SK-MEL-5 (cell line): Measurements from ENCODE around the gene UTP3. TPM values are rescaled to one million over a fixed set of nuclear protein-coding genes. Genes with fewer than 3 reads are reported as not detected.
"Not testable (repeated sequence)": the region's sequence is repeated elsewhere in the genome, so short reads cannot be mapped to it uniquely, and the experiment has no call there.

Experiments
- DNase-seq: peaks from one replicate; pipeline ENCODE4 v3.0.0-alpha.2; 2016; ENCODE audit warnings: low read depth, low spot score
- in situ Hi-C: cut with HindIII; loops from 2 replicates; pipeline ENCODE4 v1.10.0; 2016; ENCODE audit warnings: low sequenced_read_pairs, high pct_unique_total_duplicates, low pct_unique_long_range_greater_than_20kb
- total RNA-seq: library from RNA; depleted of rRNA; stranded (reverse); fragments of >200 nt; shearing (Covaris generic); gene quantifications from 2 replicates; pipeline ENCODE4 v1.2.3, GENCODE V29; 2014

Gene UTP3
- total RNA-seq, 1 experiment from 2014 or later: 20.8 TPM

- in situ Hi-C loops: no loop called here
- DNase-seq: no peak
Measured at GRCh38 chr4:70709611-70710205, 21.4 kb downstream of the UTP3 start.

GRCh38 chr4:70711599-70711998 lies 23.3 kb downstream of the UTP3 start:
- in situ Hi-C loops: no loop called here
- DNase-seq: no peak

GRCh38 chr4:70712150-70712549 lies 23.8 kb downstream of the UTP3 start:
- no peak for DNase-seq
- in situ Hi-C loops: no loop called here

DNA sequence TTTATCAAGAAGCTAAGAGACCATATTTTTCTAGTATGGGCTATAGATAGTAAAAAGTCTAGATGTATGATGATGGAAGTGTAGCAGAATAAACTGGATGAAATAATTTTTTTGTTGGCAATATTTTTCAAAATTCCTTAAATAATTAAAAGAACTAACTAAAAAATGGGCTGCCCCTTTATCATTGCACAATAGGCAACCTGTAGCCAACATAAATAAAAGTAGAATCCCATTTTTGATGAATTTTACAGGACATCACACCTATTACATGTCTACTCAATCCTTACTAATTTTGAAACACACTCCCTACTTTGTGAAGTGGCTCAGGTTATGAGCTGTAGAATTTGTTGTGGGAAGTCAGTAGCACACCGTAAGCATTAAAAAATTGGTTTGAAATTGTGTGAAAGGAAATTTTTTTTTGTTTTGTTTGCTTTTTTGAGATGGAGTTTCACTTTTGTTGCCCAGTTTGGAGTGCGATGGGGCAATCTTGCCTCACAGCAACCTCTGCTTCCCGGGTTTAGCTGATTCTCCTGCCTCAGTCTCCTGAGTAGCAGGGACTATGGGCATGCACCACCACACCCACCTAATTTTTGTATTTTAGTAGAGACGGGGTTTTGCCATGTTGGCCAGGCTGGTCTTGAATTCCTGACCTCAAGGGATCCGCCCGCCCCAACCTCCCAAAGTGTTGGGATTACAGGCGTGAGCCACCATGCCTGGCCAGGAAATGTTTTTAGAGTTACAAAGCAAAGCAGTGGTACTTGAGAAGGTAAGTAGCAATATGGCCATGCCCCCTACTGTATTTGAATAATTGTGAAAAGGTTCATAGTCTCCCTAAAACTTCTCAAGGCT lies 24.5 kb downstream of the UTP3 start:
- in situ Hi-C loops: no loop called here

DNA sequence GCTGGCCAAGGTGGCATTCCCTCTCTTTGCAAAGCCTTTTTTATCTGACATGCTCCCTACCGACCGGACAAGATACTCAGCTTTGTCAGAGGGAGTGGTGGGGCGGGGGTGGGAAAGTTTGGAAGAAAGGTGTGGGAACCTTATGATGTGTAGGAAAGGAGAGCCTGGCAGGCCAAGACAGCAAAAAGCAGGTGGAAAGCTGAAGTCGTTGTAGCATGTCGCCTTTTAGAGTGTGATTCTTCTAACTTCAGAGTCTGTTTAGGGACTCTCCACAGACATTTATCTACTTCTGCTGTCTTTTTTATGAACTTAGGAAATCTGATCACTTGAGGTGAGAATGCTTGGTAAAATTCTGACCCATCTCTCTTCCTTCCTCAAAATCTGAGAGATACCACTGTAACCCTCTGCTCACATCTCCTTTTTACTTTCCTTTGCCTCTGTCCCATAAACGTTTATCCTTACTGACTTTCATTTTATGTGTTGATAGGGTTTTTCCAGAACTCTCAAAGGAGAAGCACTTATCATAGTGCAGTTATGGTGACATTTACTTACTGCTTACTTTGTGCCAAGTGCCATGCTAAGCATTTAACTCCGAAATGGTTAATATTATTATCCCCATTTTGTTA lies 25.2 kb downstream of the UTP3 start:
- in situ Hi-C loops: no loop called here
- no peak for DNase-seq

More for the DNA sequence above, 24.5 kb downstream of the UTP3 start:
- no peak for DNase-seq

DNA sequence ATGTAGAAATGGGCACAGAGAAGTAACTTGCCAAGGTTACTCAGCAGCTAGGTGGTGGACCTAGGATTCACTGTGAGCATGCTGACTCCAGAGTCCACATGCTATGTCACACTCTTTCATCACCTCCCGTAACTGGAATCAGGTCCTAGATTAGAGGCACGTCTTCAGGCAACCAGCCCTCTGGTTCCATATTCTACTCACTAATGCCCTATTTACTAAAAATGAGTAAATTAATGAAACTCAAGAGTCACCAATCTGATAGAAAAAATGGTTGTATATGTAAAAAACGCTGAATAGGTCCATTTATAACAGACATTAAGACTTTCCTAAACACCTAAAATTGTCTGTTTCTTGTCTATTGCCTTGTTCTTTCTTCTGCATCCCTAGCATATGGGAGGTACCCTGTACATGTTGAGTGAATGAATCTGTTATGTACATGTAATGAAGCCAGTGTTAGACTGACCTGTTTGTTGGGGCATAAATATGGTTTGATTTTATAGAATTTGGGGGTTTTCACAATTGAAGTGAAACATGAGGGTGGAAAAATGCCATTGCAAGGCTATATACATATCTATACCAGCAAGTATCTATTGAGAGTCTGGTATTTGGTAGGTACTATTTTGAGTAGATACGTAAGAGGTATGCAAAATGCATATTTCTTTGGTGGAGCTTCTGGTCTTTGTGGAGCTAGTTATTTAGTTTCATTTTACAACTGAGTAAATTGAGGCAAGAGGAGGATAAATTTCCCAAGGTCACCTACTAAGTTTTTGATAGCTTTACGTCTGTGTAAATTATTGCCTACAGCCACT lies 26.0 kb downstream of the UTP3 start:
- DNase-seq: no peak
- in situ Hi-C loops: no loop called here

GRCh38 chr4:70715097-70715496 lies 26.8 kb downstream of the UTP3 start:
- peak; percentile 23 for DNase-seq
- in situ Hi-C loops: no loop called here

GRCh38 chr4:70718811-70719604 lies 30.7 kb downstream of the UTP3 start:
- in situ Hi-C loops: no loop called here
- no peak for DNase-seq

DNA sequence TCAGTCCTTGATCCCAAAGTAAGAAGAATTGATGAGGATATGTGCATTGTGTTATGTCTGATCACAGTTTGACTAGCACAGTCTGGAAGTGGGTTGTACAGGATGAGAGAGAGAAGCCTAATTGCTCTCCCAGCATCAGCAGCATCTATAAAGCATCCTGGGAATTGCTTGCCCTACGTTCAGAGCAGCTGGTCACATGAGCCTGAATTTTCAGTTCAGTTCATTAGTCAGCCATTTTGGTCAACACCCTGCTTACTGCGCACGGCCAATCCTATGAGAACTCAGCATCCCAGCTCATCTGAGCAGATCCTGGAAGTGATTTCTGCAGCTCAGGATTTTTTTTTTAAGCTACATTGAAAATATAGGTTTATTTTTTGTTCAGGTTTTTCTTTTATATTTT lies 33.4 kb downstream of the UTP3 start, which contains the start of gene RUFY3:
Gene RUFY3 (plus strand): TSS at position 218 of the 400 bp plus-strand sequence. CDS start 610 bp downstream, outside the sequence.
- DNase-seq: peak; percentile 86
- in situ Hi-C loops: no loop called here

- DNase-seq: no peak
- in situ Hi-C loops: no loop called here
Measured at GRCh38 chr4:70722199-70722791, 34.0 kb downstream of the UTP3 start.

- DNase-seq: no peak
- in situ Hi-C loops: no loop called here
Measured at GRCh38 chr4:70724463-70724862, 36.1 kb downstream of the UTP3 start.

DNA sequence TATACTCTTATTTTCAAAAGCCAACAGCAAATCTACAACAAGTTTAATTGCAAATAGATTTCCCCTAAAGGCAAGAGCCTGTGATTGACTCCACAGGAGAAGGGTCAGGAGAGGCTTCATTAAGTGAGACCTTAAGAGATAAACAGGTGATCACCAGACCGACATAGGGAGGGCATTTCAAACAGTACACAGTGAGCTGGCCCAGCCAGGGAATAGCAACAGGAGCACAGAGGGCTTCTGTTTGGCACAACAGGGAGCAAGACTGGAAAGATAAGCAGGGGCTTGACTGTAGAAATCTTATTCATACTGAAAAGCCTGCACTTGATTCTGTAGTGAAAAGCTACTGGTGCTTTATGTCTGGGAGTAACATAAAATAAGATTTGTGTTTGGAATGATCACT lies 37.3 kb downstream of the UTP3 start:
- in situ Hi-C loops: no loop called here
- peak; percentile 75 for DNase-seq

DNA sequence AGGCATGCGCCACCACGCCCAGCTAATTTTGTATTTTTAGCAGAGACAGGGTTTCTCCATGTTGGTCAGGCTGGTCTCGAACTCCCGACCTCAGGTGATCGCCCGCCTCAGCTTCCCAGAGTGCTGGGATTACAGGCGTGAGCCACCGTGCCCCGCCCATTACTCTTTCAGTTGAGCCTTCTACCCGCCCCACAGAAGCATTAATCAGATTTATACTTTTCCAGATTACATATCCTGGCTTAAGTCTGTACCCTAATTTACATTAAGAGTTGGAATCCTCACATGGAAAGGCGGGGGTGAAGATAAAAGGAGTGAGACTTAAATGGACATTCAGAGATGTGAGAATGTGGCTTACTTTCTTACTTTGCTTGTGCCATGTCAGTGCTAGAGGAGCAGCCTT lies 38.2 kb downstream of the UTP3 start:
- in situ Hi-C loops, DNase-seq: not testable (repeated sequence)

DNA sequence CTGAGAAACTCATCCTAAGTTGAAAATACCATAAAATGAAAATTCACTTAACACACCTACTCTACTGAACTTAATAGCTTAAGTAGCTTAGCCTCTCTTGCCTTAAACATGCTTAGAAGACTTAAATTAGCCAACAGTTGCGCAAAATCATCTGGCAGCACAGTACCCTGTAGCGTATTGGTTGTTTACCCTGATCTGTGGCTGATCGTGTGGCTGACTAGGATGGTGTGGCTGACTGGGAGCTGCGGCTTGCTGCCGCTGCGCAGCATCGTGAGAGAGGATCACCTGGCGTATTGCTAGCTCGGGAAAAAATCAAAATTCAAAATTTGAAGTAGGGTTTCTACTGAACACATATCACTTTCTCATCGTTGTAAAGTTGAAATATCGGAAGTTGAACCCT lies 39.8 kb downstream of the UTP3 start:
- in situ Hi-C loops: no loop called here
- DNase-seq: no peak

DNA sequence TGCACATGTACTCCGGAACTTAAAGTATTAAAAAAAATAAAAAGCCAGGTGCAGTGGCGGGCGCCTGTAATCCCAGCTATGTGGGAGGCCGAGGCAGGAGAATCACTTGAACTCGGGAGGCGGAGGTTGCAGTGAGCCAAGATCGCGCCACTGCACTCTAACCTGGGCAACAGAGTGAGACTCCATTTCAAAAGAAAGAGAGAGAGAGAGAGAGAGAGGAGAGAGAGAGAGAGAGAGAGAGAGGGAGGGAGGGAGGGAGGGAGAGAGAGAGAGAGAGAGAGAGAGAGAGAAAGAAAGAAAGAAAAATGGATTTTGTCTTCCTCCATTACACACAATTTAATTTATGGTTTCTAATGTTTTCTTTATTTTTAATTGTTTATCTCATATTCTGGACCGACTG lies 44.5 kb downstream of the UTP3 start:
- DNase-seq, in situ Hi-C loops: not testable (repeated sequence)

DNA sequence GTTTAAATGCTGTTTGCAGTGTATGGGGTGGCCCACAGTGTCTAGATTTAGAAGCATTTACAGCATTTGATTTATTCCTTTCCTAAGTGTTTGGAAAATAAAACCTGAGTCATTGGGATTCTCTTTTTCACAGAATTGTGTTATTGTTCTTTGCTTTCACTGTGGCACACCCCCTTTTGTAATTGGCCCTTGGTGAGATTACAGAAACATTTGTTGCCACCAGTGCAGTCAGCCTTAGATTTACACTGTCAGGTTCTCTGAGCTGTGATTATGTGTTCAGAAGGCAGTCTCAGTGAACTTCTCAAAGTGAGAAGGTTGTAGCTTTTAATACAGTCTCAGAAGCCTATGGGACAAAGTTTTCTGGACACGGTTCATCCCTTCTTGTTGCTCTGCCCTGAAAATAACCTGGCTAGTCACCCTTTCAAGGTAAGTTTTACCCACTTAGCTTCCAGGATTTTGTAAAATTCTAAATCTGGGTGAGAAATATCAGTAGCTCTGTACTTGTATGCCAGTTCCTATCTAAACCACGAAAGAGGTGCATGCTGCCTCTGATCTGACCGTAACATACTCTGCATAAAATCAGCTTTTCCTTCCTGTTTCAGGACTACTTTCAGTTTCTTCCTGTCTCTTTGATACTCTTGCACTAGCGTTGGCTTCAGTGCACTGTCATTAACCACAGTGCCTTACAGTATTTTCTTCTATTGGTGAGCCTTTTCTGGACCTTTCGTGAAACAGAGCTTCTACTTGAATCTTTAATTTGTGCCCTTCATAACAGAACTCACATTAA lies 46.0 kb downstream of the UTP3 start:
- DNase-seq: peak; percentile 57
- in situ Hi-C loops: no loop called here
